ENCODE results near the gene YTHDF1. TPM values are rescaled to one million over a fixed set of nuclear protein-coding genes. Genes with fewer than 3 reads are reported as not detected.
A peak's percentile ranks its signal among the peaks of the same experiment; 100 is the strongest.
"Not testable (repeated sequence)": the region's sequence is repeated elsewhere in the genome, so short reads cannot be mapped to it uniquely, and the experiment has no call there.

YTHDF1 gene
- total and polyA plus RNA-seq, 4 donors: 20.9 to 45.9 (median 34.2) TPM

DNA sequence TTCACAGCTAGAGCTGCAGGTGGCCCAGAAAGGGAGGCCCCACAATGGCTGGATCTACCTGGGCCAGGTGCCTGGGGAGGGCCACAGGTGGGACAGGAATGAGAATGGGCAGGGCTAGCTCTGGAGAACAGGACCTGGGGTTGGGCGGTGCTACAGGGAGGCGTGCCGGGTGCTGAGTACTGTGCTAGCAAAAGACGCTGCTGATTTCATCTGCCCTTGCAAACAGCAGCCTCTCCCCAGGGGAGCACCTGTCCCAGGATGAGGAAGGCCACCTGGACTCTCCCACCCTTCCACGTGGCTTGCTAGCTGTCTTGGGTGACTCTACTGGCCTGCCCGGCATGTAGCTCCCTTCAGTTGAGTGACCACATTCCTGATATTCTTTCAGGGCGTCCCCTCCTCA lies 6.6 kb upstream of the YTHDF1 start:
- no peaks in the 10 kb centered on the region for H3K27me3 ChIP-seq (ENCODE audit: control insufficient read depth, insufficient read depth, low read length)
- no peaks in the 10 kb centered on the region for H3K9me3 ChIP-seq (ENCODE audit: control insufficient read depth, insufficient read depth, low read length)
- H3K4me3 ChIP-seq (ENCODE audit: low read depth, low read length): no peak overlapping the region
- DNase-seq (ENCODE audit: low read depth in 4 of 6, low spot score in 6 of 6): no peak
- WGBS (ENCODE audit: insufficient coverage): 80% methylated on average over 7 of the region's 7 CpGs
- no peak overlapping the region for H3K27ac ChIP-seq (ENCODE audit: low read depth, low read length)
- H3K36me3 ChIP-seq (ENCODE audit: control insufficient read depth, insufficient read depth, low read length): no peaks in the 10 kb centered on the region
- peaks cover 24% of the 10 kb centered on the region for H3K4me1 ChIP-seq (ENCODE audit: control insufficient read depth, insufficient read depth, low read length)

DNA sequence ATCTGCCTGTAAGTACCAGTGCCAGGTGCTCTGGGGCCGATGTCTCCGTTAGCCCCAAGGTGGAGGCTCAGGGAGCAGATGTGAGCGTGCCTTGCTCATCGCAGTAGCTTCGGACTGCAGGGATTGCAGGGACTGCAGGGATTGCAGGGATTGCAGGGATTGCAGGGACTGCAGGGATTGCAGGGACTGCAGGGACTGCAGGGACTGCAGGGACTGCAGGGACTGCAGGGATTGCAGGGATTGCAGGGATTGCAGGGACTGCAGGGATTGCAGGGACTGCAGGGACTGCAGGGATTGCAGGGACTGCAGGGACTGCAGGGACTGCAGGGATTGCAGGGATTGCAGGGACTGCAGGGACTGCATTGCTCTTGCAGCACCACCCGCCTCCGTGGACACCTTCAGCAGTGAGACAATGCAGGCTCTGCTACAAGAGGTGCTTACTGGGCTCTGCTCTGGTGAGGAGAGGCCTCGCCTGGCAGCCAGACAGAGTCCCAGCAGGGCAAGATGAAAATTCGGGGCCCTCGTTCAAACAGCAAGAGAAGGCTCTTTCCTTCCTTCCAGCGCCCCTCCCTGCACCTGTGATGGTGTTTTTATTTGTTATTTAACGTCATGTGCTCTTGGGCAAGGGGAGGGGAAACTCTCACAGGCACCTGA lies 5.6 kb upstream of the YTHDF1 start:
- not testable (repeated sequence) for H3K27me3 ChIP-seq (ENCODE audit: control insufficient read depth, insufficient read depth, low read length); H3K9me3 ChIP-seq (ENCODE audit: control insufficient read depth, insufficient read depth, low read length); H3K36me3 ChIP-seq (ENCODE audit: control insufficient read depth, insufficient read depth, low read length); H3K4me3 ChIP-seq (ENCODE audit: low read depth, low read length); H3K27ac ChIP-seq (ENCODE audit: low read depth, low read length); DNase-seq (ENCODE audit: low read depth in 4 of 6, low spot score in 6 of 6)
- peaks cover 32% of the 10 kb centered on the region for H3K4me1 ChIP-seq (ENCODE audit: control insufficient read depth, insufficient read depth, low read length)
- 71% methylated on average over 9 of the region's 12 CpGs for WGBS (ENCODE audit: insufficient coverage)

DNA sequence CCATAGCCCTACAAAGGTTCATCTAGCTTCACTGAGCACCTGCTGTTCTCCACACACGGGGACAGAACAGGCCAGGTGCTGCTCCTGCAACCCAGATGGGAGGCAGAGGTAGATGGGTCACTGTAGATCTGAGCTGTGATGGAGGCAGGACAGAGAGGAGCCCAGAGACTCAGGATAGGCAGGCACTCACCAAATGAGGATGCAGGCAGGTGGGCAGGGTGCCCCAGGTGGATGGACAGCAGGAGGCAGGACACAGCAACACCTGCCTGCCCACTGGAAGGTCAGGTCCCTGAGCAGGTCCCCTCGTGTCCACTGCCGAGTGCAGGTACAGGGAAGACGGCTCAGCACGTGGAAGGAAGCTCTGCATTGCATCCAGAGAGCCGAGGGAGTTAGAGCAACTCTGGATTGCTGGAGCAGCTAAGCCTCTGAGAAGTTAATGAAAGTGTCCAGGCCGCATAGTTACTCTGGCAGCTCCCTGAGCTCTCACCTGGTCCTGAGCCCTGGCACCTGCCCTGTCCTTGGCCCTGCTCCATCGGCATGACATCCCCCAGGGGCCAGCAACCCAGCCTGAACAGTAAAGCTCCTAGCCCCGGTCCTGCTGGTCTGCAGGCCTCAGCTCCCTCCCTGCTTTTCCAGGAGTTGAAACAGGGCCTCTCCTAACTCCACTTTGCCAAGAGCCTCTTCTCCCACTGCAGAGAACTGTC lies 4.9 kb upstream of the YTHDF1 start:
- 61% methylated on average over 9 of the region's 9 CpGs for WGBS (ENCODE audit: insufficient coverage)
- Histone ChIP-seq H3K27ac (ENCODE audit: low read depth, low read length) (no peak overlapping the region), H3K9me3 (ENCODE audit: control insufficient read depth, insufficient read depth, low read length) (no peaks in the 10 kb centered on the region), H3K4me1 (ENCODE audit: control insufficient read depth, insufficient read depth, low read length) (peaks cover 34% of the 10 kb centered on the region), H3K4me3 (ENCODE audit: low read depth, low read length) (no peak overlapping the region), H3K27me3 (ENCODE audit: control insufficient read depth, insufficient read depth, low read length) (no peaks in the 10 kb centered on the region), H3K36me3 (ENCODE audit: control insufficient read depth, insufficient read depth, low read length) (no peaks in the 10 kb centered on the region)
- no peak for DNase-seq (ENCODE audit: low read depth in 4 of 6, low spot score in 6 of 6)

DNA sequence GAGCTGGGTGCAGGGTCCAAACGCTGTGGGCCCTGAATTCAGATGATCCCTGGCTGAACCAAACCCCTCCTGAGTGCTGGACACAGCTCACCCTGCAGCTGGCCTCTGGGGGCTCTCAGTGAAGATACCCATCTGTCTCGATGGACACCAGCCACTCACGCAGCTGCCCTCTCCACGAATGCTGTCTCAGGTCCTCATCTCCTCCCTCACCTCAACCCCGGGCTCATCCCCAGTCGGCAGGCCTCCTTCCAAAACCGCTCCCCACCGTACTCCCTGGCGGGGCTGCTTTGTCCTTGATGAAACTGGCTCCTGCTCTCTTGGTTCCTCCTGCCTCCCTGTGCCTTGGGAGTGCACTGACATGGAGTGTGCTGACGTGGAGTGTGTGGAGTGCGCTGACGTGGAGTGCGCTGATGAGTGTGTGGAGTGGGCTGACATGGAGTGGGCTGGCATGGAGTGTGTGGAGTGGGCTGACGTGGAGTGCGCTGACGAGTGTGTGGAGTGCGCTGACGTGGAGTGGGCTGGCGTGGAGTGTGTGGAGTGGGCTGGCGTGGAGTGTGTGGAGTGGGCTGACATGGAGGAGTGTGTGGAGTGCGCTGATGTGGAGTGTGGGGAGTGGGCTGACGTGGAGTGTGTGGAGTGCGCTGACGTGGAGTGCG lies 4.1 kb upstream of the YTHDF1 start:
- DNase-seq (ENCODE audit: low read depth in 4 of 6, low spot score in 6 of 6): no peak
- Histone ChIP-seq H3K4me3 (ENCODE audit: low read depth, low read length) (no peak overlapping the region), H3K4me1 (ENCODE audit: control insufficient read depth, insufficient read depth, low read length) (peaks cover 36% of the 10 kb centered on the region), H3K9me3 (ENCODE audit: control insufficient read depth, insufficient read depth, low read length) (no peaks in the 10 kb centered on the region), H3K27me3 (ENCODE audit: control insufficient read depth, insufficient read depth, low read length) (no peaks in the 10 kb centered on the region), H3K27ac (ENCODE audit: low read depth, low read length) (no peak overlapping the region), H3K36me3 (ENCODE audit: control insufficient read depth, insufficient read depth, low read length) (no peaks in the 10 kb centered on the region)
- WGBS (ENCODE audit: insufficient coverage): 79% methylated on average over 20 of the region's 25 CpGs

DNA sequence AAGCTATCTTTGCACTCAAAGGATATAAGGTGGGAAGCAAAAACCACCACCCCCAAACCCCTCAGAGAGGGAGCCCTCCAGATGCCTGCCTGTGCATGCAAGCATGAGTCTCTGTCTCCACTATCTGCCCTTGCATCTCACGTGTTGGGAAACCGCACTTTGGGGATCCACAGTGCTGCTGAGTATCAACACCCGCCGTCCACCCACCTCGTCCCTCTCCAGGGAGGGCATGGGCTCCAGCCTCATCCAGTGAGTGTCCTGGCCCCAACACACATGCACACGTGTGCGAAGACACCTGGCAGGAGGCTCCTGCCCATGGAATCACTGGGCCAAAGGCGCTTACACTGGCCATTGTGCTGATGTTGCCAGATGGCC lies 3.5 kb upstream of the YTHDF1 start:
- Histone ChIP-seq H3K4me3 (ENCODE audit: low read depth, low read length) (no peak overlapping the region), H3K9me3 (ENCODE audit: control insufficient read depth, insufficient read depth, low read length) (no peaks in the 10 kb centered on the region), H3K27ac (ENCODE audit: low read depth, low read length) (no peak overlapping the region), H3K4me1 (ENCODE audit: control insufficient read depth, insufficient read depth, low read length) (peaks cover 33% of the 10 kb centered on the region), H3K36me3 (ENCODE audit: control insufficient read depth, insufficient read depth, low read length) (no peaks in the 10 kb centered on the region), H3K27me3 (ENCODE audit: control insufficient read depth, insufficient read depth, low read length) (no peaks in the 10 kb centered on the region)
- DNase-seq (ENCODE audit: low read depth in 4 of 6, low spot score in 6 of 6): no peak
- 89% methylated on average over 8 of the region's 8 CpGs for WGBS (ENCODE audit: insufficient coverage)

DNA sequence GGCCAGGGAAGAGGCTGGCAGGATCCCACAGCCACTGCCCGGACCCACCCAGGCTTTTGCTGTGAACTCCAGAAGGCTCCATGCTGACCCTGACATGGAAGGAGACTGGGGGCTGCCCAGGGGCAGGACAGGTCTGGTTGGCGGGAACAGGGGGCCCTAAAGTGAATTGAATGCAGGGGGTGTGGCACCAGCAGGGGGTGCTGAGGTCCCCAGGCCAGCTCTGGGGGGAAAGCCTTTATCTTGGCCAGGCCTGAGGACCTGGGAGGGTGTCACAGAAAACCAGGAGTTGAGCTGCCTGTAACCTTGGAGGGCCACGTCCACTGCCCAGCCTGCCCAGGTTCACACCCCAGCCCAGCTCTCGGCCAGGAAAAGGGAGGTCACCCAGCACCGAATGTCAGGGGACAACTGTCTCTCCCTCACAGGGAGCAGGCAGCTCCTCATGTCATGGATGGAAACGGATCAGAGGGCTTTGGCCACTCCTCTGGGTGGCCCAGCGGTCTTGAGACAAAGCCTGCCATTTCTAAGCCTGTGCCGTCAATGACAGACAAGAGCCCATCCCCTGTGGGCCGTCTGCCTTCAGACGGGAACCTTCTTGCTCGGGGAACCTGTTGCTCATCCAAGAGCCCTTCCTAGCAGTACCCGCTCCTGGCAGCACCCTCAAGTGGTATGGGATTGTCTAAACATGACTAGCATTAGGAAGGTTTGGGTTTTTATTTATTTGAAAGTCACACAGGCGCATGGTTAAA lies 2.9 kb upstream of the YTHDF1 start:
- peaks cover 2% of the 10 kb centered on the region for H3K36me3 ChIP-seq (ENCODE audit: control insufficient read depth, insufficient read depth, low read length)
- H3K27ac ChIP-seq (ENCODE audit: low read depth, low read length): no peak overlapping the region
- no peaks in the 10 kb centered on the region for H3K27me3 ChIP-seq (ENCODE audit: control insufficient read depth, insufficient read depth, low read length)
- peaks cover 27% of the 10 kb centered on the region for H3K4me1 ChIP-seq (ENCODE audit: control insufficient read depth, insufficient read depth, low read length)
- no peak for DNase-seq (ENCODE audit: low read depth in 4 of 6, low spot score in 6 of 6)
- H3K4me3 ChIP-seq (ENCODE audit: low read depth, low read length): no peak overlapping the region
- 72% methylated on average over 12 of the region's 13 CpGs for WGBS (ENCODE audit: insufficient coverage)
- no peaks in the 10 kb centered on the region for H3K9me3 ChIP-seq (ENCODE audit: control insufficient read depth, insufficient read depth, low read length)

DNA sequence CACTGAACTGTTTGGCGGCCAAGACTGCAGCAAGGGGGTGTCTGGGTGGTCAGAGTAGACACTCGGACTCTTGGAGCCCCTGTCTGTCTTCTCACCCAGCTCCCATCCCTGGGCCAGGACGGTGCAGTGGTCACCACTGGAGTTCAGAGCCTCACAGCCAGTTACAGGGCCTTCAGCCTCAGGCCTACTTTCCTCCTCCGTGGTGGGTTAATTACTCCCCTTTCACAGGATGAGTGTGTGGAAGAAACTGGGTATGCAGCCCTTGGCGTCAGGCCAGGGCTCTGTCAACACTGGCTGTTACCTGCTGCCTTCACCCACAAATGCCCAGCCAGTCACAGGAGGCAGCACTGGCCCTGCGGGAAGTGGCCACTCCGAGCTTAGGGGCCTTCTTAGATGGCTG lies 1.8 kb upstream of the YTHDF1 start:
- Histone ChIP-seq H3K36me3 (ENCODE audit: control insufficient read depth, insufficient read depth, low read length) (peaks cover 11% of the 10 kb centered on the region), H3K27me3 (ENCODE audit: control insufficient read depth, insufficient read depth, low read length) (no peaks in the 10 kb centered on the region), H3K4me1 (ENCODE audit: control insufficient read depth, insufficient read depth, low read length) (peaks cover 17% of the 10 kb centered on the region), H3K27ac (ENCODE audit: low read depth, low read length) (no peak overlapping the region), H3K4me3 (ENCODE audit: low read depth, low read length) (no peak overlapping the region), H3K9me3 (ENCODE audit: control insufficient read depth, insufficient read depth, low read length) (no peaks in the 10 kb centered on the region)
- DNase-seq (ENCODE audit: low read depth in 4 of 6, low spot score in 6 of 6): no peak
- WGBS (ENCODE audit: insufficient coverage): 92% methylated on average over 5 of the region's 7 CpGs

DNA sequence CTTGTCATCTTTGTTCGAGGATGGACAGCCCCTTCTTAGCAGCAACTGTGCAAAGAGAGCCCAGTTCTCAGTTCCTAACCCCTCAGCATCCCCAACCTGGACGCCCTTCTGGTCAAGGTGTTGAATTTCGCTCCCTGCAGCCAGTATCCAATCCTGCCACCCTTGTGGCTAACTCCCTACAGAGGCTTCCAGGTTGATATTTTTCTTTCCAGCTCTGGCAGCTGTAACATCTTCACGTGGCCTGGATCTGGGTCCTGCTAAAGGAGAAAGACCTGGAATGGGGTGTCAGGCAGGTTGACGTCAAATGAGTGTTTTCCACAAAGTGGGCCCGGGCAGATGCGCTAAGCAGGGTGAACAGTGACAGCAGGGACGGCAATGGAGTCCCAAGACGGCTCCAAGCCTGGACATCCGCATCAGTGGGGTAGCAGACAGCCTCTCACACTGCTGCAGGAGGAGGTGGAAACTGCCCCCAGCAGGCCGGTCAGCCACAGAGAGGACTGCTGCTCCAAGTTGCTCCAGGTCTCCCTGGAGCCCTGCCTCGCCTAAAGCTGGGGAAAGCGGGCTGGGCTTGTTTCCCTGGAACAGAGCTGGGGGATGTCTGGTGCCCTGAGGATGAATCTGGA lies 1.0 kb upstream of the YTHDF1 start:
- Histone ChIP-seq H3K36me3 (ENCODE audit: control insufficient read depth, insufficient read depth, low read length) (peaks cover 19% of the 10 kb centered on the region), H3K4me3 (ENCODE audit: low read depth, low read length) (peak overlapping the region; percentile 65), H3K4me1 (ENCODE audit: control insufficient read depth, insufficient read depth, low read length) (peaks cover 17% of the 10 kb centered on the region), H3K27ac (ENCODE audit: low read depth, low read length) (peak overlapping the region; percentile 75), H3K27me3 (ENCODE audit: control insufficient read depth, insufficient read depth, low read length) (no peaks in the 10 kb centered on the region), H3K9me3 (ENCODE audit: control insufficient read depth, insufficient read depth, low read length) (no peaks in the 10 kb centered on the region)
- 72% methylated on average over 13 of the region's 13 CpGs for WGBS (ENCODE audit: insufficient coverage)
- no peak for DNase-seq (ENCODE audit: low read depth in 4 of 6, low spot score in 6 of 6)

Measured in spinal cord (tissue), 10 donors.